Measurements from ENCODE around the gene ITGB3BP.

The ITGB3BP gene

DNA sequence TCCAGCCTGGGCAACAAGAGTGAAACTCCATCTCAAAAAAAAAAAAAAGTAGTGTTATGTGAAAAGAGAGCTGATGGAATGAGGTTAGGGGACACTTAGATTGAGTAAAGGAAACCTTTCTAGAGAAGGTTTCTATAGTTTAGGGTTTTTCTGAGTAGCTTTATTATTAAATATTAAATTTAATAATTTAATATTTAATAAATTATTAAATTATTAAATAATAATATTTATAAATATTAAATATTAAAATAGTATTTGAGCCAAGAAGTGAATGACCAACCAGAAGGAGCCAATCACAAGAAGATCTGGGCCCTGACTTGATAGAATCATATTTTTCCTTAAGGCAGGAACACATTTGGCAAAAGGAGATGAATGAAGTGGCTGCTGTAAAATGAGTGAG is 104.9 kb downstream of the ITGB3BP start:
- DNase-seq (ENCODE audit: low spot score) = no peak

DNA sequence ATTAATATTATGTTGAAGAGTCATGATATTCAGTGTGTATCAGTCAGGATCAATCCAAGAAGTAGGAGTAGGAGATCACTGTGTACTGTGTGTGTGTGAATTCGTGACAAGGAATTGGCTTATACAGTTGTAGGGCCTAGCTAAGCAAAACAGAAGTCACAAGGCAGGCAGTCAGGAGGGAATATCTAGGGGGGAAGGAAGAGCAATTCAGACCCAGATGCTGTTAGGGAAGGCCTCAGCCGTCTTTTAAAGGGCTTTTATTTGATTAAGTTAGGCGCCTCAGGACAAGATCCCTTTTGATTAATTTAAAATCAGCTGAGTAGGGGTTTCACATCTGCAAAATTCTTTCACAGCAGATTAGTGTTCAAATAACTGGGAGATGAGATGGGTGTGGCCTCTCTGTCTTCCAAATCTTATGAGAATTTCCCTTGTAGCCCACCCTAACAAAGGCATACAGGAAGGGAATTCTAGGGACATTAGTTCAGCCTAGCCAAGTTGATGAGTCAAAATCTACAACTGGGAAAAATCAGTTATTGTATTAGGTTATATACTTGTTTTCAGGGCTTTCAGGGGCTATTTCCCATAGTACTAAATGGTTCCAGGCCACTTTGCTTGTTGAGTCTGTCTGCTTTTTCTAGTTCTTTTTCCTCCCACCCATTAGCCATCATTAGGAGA is 108.2 kb downstream of the ITGB3BP start:
- DNase-seq (ENCODE audit: low spot score) = no peak

DNA sequence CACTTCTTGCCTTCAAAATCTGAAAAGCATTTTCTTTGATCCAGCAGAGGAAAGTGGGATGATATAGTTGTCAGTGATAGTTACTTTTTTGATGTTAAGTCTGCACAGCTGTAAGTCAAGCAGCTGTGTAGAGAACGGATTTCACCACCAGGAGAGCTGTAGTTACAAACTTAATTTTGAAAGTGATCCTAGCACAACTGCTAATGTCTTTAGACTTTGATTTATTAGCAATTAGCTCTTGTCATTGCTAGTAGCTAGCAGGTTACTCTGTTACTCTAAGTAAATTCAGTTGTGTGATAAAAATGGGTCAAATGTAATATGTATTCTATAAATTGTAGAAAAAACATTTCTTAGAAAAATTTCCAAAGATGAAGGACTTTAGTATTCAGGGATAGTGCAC is 109.6 kb downstream of the ITGB3BP start:
- no peak for DNase-seq (ENCODE audit: low spot score)

DNA sequence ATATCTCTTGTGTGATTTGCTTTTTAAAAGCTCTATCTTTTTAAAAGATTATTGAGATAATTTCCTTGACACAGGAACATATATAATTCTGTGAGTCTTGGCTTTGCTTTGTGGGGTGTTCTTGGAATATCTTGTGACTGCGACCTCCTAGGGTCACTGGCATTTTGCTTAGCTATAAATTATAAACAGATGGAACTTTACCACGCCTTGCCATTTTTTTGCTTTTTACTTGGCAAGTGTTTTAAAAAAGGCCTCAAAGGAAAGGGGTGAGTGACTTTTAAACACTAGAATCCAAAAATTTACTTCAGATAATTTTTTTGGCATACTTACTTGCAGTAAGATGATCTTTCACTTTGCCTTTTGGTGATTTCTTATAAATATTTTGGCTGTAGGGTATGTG is 112.0 kb downstream of the ITGB3BP start:
- no peak for DNase-seq (ENCODE audit: low spot score)

DNA sequence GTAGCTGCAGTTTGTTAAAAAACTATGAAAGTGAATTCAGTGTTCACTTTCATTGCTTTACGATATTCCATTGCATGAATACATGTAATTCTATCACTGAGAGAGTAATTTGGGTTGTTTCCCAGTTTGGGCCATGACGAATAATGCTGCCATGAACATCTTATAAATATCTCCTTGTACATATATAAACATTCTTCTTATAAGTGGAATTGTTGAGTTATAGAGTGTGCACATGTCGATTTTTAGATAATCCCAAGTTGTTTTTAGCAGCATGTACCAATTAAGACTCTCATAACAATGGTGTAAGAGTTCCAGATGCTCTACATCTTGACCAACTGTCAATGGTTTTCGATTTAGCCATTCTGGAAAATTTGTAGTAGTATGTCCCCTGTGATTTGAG is 114.7 kb downstream of the ITGB3BP start:
- DNase-seq (ENCODE audit: low spot score) = no peak

DNA sequence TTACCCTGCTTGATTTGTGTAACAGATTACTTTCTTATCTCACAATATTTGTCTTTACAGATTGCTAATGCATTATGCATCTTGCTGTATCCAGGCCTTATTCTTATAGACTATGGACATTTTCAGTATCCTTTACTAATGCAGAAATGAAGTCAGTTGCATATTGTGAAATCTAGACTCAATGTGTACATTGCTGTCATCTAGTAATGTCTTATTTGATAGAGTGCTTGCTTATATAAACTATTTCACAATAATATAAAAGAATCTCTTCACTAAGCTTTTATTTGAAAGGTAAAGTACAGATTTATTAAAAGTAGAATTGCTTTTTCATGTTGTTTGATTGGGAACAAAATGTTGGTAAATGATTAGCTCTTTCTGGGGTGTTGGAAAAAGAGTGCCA is 116.0 kb downstream of the ITGB3BP start:
- no peak for DNase-seq (ENCODE audit: low spot score)

DNA sequence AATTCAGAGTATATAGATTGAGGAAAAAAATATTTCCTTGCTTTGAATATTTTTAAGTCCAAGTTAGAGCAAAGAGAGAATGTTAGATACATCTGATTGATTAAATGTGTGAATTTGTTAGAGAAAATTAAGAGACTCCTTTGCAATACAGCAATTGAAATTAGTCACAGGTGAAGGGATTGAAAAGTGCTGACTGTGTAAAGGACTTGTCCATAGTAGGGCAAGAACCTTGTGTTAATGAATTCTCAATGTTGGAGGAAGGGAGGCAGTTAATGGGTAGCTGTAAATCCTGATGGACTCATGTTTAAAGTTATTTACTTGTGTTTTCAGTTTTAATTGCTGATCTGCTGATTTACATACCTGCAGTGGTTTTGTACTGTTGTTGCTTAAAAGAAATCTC is 117.0 kb downstream of the ITGB3BP start:
- no peak for DNase-seq (ENCODE audit: low spot score)

DNA sequence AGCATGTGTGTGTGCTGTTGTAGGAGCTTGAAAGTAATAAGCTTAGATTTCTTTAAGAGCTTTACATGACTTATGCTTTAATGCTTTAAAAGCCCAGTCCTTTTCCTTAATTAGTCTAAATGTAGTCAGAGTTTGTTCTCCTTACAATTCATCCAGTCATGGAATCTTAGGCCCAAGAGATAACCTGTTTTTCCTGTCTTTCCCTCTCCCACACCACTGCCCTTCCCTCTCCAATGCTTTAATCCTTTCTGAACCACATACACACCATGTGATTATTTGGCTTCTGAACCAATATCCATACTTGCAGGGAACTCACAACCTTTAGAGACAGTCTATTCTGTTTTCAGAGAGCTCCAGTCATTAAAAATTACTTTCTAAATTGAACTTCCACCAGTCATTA is 118.0 kb downstream of the ITGB3BP start:
- DNase-seq (ENCODE audit: low spot score) = no peak

DNA sequence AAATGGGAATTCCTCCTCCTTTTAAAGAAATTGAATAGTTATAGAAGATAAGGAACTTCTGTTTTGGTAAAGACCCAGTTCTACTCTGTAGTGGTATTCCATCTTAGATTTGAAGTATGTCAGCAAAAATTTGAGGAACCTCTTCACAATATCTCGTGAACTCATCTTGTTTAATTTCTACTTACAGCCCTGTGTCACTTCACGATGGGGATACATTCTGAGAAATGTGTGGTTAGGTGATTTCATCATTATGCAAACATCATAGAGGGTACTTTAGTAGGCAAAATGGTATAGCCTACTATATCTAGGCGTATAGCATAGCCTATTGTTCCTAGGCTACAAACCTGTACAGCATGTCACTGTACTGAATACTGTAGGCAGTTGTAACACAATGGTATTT is 119.6 kb downstream of the ITGB3BP start:
- DNase-seq (ENCODE audit: low spot score) = no peak

DNA sequence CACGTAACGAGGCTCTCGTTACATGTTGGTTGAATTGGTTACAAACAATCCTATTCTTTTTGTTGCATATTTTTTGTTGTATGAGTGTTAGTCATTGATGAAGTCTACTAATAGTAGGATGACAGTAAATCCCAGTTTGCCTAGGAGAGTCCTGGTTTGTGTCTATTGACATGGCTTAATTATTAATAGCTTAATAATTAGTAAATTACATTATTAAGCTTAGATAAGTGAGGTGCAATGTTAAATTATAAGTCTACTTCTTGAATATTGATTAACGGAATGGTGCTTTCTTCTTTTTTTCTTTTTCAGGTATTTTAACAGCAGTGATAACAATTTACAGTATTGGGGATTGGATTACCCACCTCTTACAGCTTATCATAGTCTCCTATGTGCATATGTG is 121.1 kb downstream of the ITGB3BP start:
- DNase-seq (ENCODE audit: low spot score) = no peak

Measured in germinal center (tissue), 1 donor.